Measurements from ENCODE around the gene CAMK2A.

DNA sequence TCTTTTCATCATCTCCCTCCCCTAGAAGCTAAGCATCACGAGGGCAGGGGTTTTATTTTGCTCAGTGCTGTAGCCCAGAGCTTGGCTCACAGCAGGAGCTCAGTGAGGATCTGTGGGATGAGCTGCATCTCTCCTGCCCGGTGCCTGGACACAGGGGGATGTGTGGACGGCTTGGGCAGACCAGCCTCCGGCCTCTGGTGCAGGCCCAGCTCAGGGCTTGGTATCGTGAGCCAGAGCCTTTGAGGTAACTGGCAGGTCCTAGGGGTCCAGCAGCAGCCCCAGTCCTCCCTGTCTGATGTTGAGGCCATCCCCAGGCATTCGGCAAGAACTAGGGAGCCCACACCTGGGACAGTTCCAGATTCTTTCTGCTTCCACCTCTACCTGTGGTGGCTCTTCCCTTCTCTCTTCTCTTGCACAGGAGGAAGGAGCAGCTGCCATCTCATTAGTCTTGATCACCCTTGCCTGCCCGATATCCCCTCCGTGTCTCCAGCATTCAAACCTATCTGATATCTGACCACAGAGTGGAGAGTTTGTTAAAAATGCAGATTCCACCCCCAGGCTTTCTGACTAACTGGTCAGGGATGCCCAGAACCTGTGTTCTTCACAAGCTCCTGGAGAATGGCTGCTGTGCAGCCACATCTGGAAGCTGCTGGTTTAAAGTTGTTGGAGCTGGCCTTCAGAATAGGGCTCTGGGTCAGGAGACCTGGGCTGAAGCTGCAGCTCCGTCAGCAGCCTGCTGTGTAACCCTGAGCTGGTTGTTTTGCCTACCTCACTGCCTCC, 107.6 kb downstream of the CAMK2A start:
- TF ChIP-seq, protein P1, sequence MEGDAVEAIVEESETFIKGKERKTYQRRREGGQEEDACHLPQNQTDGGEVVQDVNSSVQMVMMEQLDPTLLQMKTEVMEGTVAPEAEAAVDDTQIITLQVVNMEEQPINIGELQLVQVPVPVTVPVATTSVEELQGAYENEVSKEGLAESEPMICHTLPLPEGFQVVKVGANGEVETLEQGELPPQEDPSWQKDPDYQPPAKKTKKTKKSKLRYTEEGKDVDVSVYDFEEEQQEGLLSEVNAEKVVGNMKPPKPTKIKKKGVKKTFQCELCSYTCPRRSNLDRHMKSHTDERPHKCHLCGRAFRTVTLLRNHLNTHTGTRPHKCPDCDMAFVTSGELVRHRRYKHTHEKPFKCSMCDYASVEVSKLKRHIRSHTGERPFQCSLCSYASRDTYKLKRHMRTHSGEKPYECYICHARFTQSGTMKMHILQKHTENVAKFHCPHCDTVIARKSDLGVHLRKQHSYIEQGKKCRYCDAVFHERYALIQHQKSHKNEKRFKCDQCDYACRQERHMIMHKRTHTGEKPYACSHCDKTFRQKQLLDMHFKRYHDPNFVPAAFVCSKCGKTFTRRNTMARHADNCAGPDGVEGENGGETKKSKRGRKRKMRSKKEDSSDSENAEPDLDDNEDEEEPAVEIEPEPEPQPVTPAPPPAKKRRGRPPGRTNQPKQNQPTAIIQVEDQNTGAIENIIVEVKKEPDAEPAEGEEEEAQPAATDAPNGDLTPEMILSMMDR (IDR thresholded peaks at IDR 0.05; ENCODE audit: poor library complexity): no peak
- TF ChIP-seq EZH2phosphoT487 (IDR thresholded peaks at IDR 0.05; ENCODE audit: low read depth, severe bottlenecking, unreplicated experiment) (no peak), EZH2 (IDR thresholded peaks at IDR 0.05; ENCODE audit: borderline replicate concordance) (no peak)
